OCI-LY1 (cell line): ENCODE measurements around the gene JAK1.

ENCODE experiments used
- H2AFZ ChIP-seq: fragments of 200-600 bp; sonication (generic), shearing (Covaris generic); 2 replicates; pipeline ENCODE4 v1.6.0; 2014; ENCODE audit warnings: antibody characterized with exemption, mild to moderate bottlenecking, low read length
- H3F3A ChIP-seq: fragments of 200-600 bp; sonication (generic), shearing (Covaris generic); 2 replicates; pipeline ENCODE4 v1.6.0; 2014; ENCODE audit warnings: mild to moderate bottlenecking, antibody characterized with exemption, low read length, moderate library complexity; ENCODE audit not compliant: insufficient read depth
- H3K27ac ChIP-seq: fragments of 200-600 bp; sonication (generic); 2 replicates; pipeline ENCODE4 v1.5.1; 2014; ENCODE audit warnings: low read length, mixed run types, mild to moderate bottlenecking, low read depth; ENCODE audit not compliant: poor library complexity, severe bottlenecking
- H3K27me3 ChIP-seq: fragments of 200-600 bp; sonication (generic); 2 replicates; pipeline ENCODE4 v1.6.0; 2014; ENCODE audit warnings: antibody characterized with exemption, mild to moderate bottlenecking, low read length, moderate library complexity; ENCODE audit not compliant: insufficient read depth
- H3K36me3 ChIP-seq: fragments of 200-600 bp; sonication (generic); 2 replicates; pipeline ENCODE4 v1.6.1; 2014; ENCODE audit warnings: mild to moderate bottlenecking, antibody characterized with exemption, low read length, moderate library complexity, mixed read lengths; ENCODE audit not compliant: insufficient read depth
- H3K4me1 ChIP-seq: fragments of 200-600 bp; sonication (generic); 2 replicates; pipeline ENCODE4 v1.5.1; 2014; ENCODE audit warnings: mild to moderate bottlenecking, low read length, moderate library complexity; ENCODE audit not compliant: insufficient read depth, severe bottlenecking
- H3K4me2 ChIP-seq: fragments of 200-600 bp; sonication (generic), shearing (Covaris generic); 2 replicates; pipeline ENCODE4 v1.6.1; 2014; ENCODE audit warnings: low read length
- H3K4me3 ChIP-seq: fragments of 200-600 bp; sonication (generic); 2 replicates; pipeline ENCODE4 v1.5.1; 2014; ENCODE audit warnings: low read length, low read depth, mild to moderate bottlenecking, mixed read lengths; ENCODE audit not compliant: poor library complexity, severe bottlenecking
- H3K79me2 ChIP-seq: fragments of 200-600 bp; shearing (Covaris generic); 2 replicates; pipeline ENCODE4 v1.6.1; 2016; ENCODE audit warnings: mixed run types, low read length, mixed read lengths; ENCODE audit not compliant: insufficient read depth
- H3K9ac ChIP-seq: fragments of 200-600 bp; sonication (generic), shearing (Covaris generic); 2 replicates; pipeline ENCODE4 v1.6.1; 2014; ENCODE audit warnings: mild to moderate bottlenecking, low read length, mixed read lengths
- H3K9me2 ChIP-seq: fragments of 200-600 bp; sonication (generic), shearing (Covaris generic); 2 replicates; pipeline ENCODE4 v1.6.1; 2014; ENCODE audit warnings: low read depth, mild to moderate bottlenecking, low read length, mixed read lengths
- H3K9me3 ChIP-seq: fragments of 200-600 bp; shearing (Covaris generic); 2 replicates; pipeline ENCODE4 v1.6.1; 2014; ENCODE audit warnings: low read length, mixed read lengths
- H4K20me1 ChIP-seq: fragments of 200-600 bp; sonication (generic), shearing (Covaris generic); 2 replicates; pipeline ENCODE4 v1.6.0; 2016; ENCODE audit warnings: mild to moderate bottlenecking, low read length; ENCODE audit not compliant: insufficient read depth
- CTCF ChIP-seq: fragments of 200-600 bp; sonication (generic), shearing (Covaris generic); IDR thresholded peaks from 2 replicates; pipeline ENCODE4 v1.5.1; 2017; ENCODE audit warnings: mild to moderate bottlenecking, antibody characterized with exemption, low read length, moderate library complexity, mixed read lengths
- EZH2 ChIP-seq: fragments of 200-600 bp; sonication (generic), shearing (Covaris generic); IDR thresholded peaks from 2 replicates; pipeline ENCODE4 v1.8.0; 2017; ENCODE audit warnings: borderline replicate concordance, mixed run types, mild to moderate bottlenecking, antibody characterized with exemption, low read length, moderate library complexity, mixed read lengths

Gene JAK1

GRCh38 chr1:64882574-64883255, 83.6 kb downstream of the JAK1 start:
- Histone ChIP-seq H2AFZ (no peak overlapping the region), H3K36me3 (peaks cover 4% of the 10 kb centered on the region; the same call in 1 of the 2 replicates), H3K4me2 (no peak overlapping the region), H3K9me3 (no peaks in the 10 kb centered on the region), H3K79me2 (no peaks in the 10 kb centered on the region), H3K4me1 (no peaks in the 10 kb centered on the region), H3F3A (no peaks in the 10 kb centered on the region), H3K27ac (no peak overlapping the region), H3K9ac (no peak overlapping the region), H3K9me2 (no peaks in the 10 kb centered on the region), H3K4me3 (no peak overlapping the region), H4K20me1 (no peaks in the 10 kb centered on the region), H3K27me3 (no peaks in the 10 kb centered on the region)
- no peak for TF ChIP-seq CTCF
- TF ChIP-seq EZH2: no peak

DNA sequence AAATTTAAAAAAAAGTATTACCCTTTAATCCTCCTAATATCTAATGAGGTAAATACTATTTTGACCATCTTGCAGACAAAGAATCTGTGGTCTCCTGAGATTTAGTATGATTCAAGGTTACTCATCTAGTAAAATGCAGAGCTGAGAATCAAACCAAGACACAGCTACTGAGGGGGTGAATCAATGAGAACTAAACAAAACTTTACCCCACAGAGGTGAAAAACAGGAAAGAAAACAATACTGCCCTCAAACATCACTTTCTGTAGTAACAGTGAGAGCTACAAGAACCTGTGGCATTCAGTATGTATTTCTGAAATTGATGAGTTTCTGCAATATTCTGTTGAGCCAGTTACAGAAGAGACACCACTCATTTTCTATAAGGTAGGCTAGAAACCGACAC, 85.1 kb downstream of the JAK1 start:
- H3K27me3 ChIP-seq: no peaks in the 10 kb centered on the region
- H3K9me3 ChIP-seq: no peaks in the 10 kb centered on the region
- H4K20me1 ChIP-seq: no peaks in the 10 kb centered on the region
- H3K9ac ChIP-seq: no peak overlapping the region
- H3K79me2 ChIP-seq: no peaks in the 10 kb centered on the region
- no peak overlapping the region for H3K27ac ChIP-seq
- peaks cover 4% of the 10 kb centered on the region; the same call in 1 of the 2 replicates for H3K36me3 ChIP-seq
- no peaks in the 10 kb centered on the region for H3F3A ChIP-seq
- H3K4me1 ChIP-seq: no peaks in the 10 kb centered on the region
- H2AFZ ChIP-seq: no peak overlapping the region
- no peaks in the 10 kb centered on the region for H3K9me2 ChIP-seq
- no peak overlapping the region for H3K4me2 ChIP-seq
- no peak for TF ChIP-seq EZH2
- TF ChIP-seq CTCF: no peak
- no peak overlapping the region for H3K4me3 ChIP-seq

GRCh38 chr1:64880449-64880848, 85.9 kb downstream of the JAK1 start:
- no peak overlapping the region for H2AFZ ChIP-seq

More at GRCh38 chr1:64880449-64880848, 85.9 kb downstream of the JAK1 start:
- H3K27me3 ChIP-seq: no peaks in the 10 kb centered on the region
- no peaks in the 10 kb centered on the region for H3F3A ChIP-seq
- H3K27ac ChIP-seq: no peak overlapping the region
- H3K4me1 ChIP-seq: no peaks in the 10 kb centered on the region
- H3K79me2 ChIP-seq: no peaks in the 10 kb centered on the region
- H3K4me2 ChIP-seq: no peak overlapping the region
- H3K4me3 ChIP-seq: no peak overlapping the region
- no peaks in the 10 kb centered on the region for H3K9me3 ChIP-seq
- H3K9ac ChIP-seq: no peak overlapping the region
- H4K20me1 ChIP-seq: no peaks in the 10 kb centered on the region
- H3K36me3 ChIP-seq: peaks cover 11% of the 10 kb centered on the region; the same call in 1 of the 2 replicates
- H3K9me2 ChIP-seq: no peaks in the 10 kb centered on the region
- no peak for TF ChIP-seq EZH2
- no peak for TF ChIP-seq CTCF
